Smooth muscle cell (in vitro differentiated cells): ENCODE results near the gene CPNE5. TPM values are rescaled to one million over a fixed set of nuclear protein-coding genes. Genes with fewer than 3 reads are reported as not detected.

Experiments
- DNase-seq: peaks from one replicate; lab custom pipeline; 2025; ENCODE audit not compliant: unreplicated experiment; lab: John Stamatoyannopoulos, UW
- H2AFZ ChIP-seq: fragments of 200-600 bp; sonication (generic); 2 replicates; pipeline ENCODE4 v1.6.0; 2016; ENCODE audit warnings: antibody characterized with exemption, low read depth, mild to moderate bottlenecking
- H3F3A ChIP-seq: fragments of 200-600 bp; sonication (generic); 2 replicates; pipeline ENCODE4 v1.6.0; 2017; ENCODE audit warnings: antibody characterized with exemption, low read depth
- H3K27ac ChIP-seq: fragments of 200-600 bp; sonication (generic); 2 replicates; pipeline ENCODE4 v1.5.1; 2016; ENCODE audit warnings: low read depth, mild to moderate bottlenecking
- H3K27me3 ChIP-seq: fragments of 200-600 bp; sonication (generic); 2 replicates; pipeline ENCODE4 v1.6.1; 2016; ENCODE audit warnings: low read depth, mild to moderate bottlenecking
- H3K36me3 ChIP-seq: fragments of 200-600 bp; sonication (generic); 2 replicates; pipeline ENCODE4 v1.5.1; 2016; ENCODE audit warnings: low read depth
- H3K4me1 ChIP-seq: fragments of 200-600 bp; sonication (generic); 2 replicates; pipeline ENCODE4 v1.5.1; 2016; ENCODE audit warnings: low read depth
- H3K4me2 ChIP-seq: fragments of 200-600 bp; sonication (generic); 2 replicates; pipeline ENCODE4 v1.6.0; 2016; ENCODE audit warnings: mild to moderate bottlenecking
- H3K4me3 ChIP-seq: fragments of 200-600 bp; sonication (generic); 2 replicates; pipeline ENCODE4 v1.5.1; 2016; ENCODE audit warnings: mild to moderate bottlenecking
- H3K79me2 ChIP-seq: fragments of 200-600 bp; sonication (generic); 2 replicates; pipeline ENCODE4 v1.6.0; 2016; ENCODE audit warnings: low read depth, mild to moderate bottlenecking
- H3K9ac ChIP-seq: fragments of 200-600 bp; sonication (generic); 2 replicates; pipeline ENCODE4 v1.6.0; 2016; ENCODE audit warnings: low read depth
- H3K9me3 ChIP-seq: fragments of 200-600 bp; sonication (generic); replicated peaks from 2 replicates; pipeline ENCODE4 v1.5.1; 2016; ENCODE audit warnings: low read depth
- H4K20me1 ChIP-seq: fragments of 200-600 bp; sonication (generic); 2 replicates; pipeline ENCODE4 v1.6.0; 2016; ENCODE audit warnings: low read depth
- WGBS: methylation state at CpG from one replicate; pipeline ENCODE4 v1.1.7; 2016; ENCODE audit warnings: low lambda C conversion rate; 5-methylcytosine and 5-hydroxymethylcytosine counted together
- polyA plus RNA-seq: library from polyadenylated mRNA; unstranded; fragments of >200 nt; fragmentation: Nextera tagmentation; extraction: Ambion mirVana; gene quantifications from 2 replicates; pipeline ENCODE4 v1.2.1, GENCODE V29; 2016
- total RNA-seq: library from RNA; depleted of rRNA; stranded (reverse); fragments of >200 nt; gene quantifications from 2 replicates; pipeline ENCODE4 v1.2.3, GENCODE V29; 2014
- TF ChIP-seq, protein P1 (sequence below): fragments of 200-600 bp; sonication (generic); IDR thresholded peaks from 2 replicates; pipeline ENCODE4 v1.5.1; 2017; ENCODE audit warnings: borderline replicate concordance, mild to moderate bottlenecking, antibody characterized with exemption; ENCODE audit not compliant: insufficient read depth, poor library complexity, severe bottlenecking

Gene CPNE5
- total and polyA plus RNA-seq, 2 experiments from 2014 or later = 1.0 TPM; not detected in 1

DNA sequence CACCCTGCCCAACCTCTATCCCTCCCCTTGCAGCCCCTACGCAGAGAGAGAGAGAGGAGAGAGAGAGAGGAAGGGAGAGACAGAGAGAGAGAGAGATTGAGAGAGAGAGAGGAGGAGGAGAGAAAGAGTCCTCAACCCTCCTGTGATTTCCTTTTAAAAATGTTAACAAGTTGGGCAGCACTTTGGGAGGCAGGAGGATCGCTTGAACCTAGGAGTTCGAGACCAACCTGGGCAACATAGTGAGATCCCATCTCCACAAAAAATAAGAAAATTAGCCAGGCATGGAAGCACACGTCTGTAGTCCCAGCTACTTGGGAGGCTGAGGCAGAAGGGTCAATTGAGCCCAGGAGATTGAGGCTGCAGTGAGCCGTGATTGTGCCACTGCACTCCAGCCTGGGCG is 30.1 kb downstream of the CPNE5 start:
- no peak overlapping the region for H3K4me2 ChIP-seq
- no peaks in the 10 kb centered on the region for H4K20me1 ChIP-seq
- whole genome bisulfite sequencing = 93% methylated on average over 6 of the region's 6 CpGs
- H3K36me3 ChIP-seq = no peaks in the 10 kb centered on the region
- no peak overlapping the region for H3K9ac ChIP-seq
- H3K79me2 ChIP-seq = no peaks in the 10 kb centered on the region
- no peak overlapping the region for H3K4me3 ChIP-seq
- H3F3A ChIP-seq = no peaks in the 10 kb centered on the region
- H2AFZ ChIP-seq = no peak overlapping the region
- H3K4me1 ChIP-seq = peaks cover 15% of the 10 kb centered on the region
- no peaks in the 10 kb centered on the region for H3K27me3 ChIP-seq
- no peak overlapping the region for H3K27ac ChIP-seq
- TF ChIP-seq, protein P1, sequence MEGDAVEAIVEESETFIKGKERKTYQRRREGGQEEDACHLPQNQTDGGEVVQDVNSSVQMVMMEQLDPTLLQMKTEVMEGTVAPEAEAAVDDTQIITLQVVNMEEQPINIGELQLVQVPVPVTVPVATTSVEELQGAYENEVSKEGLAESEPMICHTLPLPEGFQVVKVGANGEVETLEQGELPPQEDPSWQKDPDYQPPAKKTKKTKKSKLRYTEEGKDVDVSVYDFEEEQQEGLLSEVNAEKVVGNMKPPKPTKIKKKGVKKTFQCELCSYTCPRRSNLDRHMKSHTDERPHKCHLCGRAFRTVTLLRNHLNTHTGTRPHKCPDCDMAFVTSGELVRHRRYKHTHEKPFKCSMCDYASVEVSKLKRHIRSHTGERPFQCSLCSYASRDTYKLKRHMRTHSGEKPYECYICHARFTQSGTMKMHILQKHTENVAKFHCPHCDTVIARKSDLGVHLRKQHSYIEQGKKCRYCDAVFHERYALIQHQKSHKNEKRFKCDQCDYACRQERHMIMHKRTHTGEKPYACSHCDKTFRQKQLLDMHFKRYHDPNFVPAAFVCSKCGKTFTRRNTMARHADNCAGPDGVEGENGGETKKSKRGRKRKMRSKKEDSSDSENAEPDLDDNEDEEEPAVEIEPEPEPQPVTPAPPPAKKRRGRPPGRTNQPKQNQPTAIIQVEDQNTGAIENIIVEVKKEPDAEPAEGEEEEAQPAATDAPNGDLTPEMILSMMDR = no peak
- H3K9me3 ChIP-seq = no peaks in the 10 kb centered on the region
- no peak for DNase-seq

DNA sequence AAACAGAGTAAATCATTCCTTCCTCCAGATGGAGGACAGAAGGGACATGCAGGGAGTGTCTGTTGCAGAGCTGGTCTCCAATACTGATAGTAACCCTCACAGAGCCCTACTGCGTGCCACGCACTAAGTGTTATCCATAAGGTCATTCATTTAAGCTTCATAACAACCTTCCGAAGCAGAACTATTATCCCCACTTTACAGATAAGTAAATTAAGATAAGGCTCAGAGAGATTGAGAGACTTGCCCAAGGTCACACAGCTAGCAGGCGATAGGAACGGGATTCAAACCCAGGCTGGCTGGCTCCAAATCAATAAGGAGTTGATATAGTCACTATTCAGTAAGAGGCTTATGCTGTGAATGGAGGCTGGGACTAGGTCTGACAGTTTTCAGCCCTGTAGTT is 30.6 kb downstream of the CPNE5 start:
- H3K4me1 ChIP-seq = peaks cover 15% of the 10 kb centered on the region
- H3K36me3 ChIP-seq = no peaks in the 10 kb centered on the region
- H3K9ac ChIP-seq = no peak overlapping the region
- H4K20me1 ChIP-seq = no peaks in the 10 kb centered on the region
- no peaks in the 10 kb centered on the region for H3F3A ChIP-seq
- no peaks in the 10 kb centered on the region for H3K27me3 ChIP-seq
- no peak overlapping the region for H3K4me3 ChIP-seq
- TF ChIP-seq, protein P1 = no peak
- 73% methylated on average over 5 of the region's 5 CpGs for WGBS
- no peaks in the 10 kb centered on the region for H3K9me3 ChIP-seq
- DNase-seq = no peak
- H3K4me2 ChIP-seq = no peak overlapping the region
- no peak overlapping the region for H2AFZ ChIP-seq
- no peaks in the 10 kb centered on the region for H3K79me2 ChIP-seq
- no peak overlapping the region for H3K27ac ChIP-seq

DNA sequence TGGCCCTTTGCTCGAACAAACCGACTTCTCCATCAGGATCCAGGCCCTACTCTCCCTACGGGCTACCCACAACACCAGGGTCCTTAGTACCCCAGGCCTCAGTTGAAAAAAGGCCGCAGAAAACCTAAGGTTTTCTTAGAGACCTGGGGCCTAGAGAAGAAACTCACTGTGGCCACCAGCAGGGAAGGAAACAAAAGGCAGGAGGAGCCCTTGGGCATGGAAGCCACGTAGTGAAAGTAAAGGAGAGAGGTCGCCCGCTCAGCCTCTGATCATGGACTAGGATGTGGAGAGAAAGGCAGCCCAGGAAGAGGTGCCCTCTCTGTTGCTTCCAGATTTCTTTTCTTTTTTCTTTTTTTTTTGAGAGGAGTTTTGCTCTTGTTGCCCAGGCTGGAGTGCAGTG is 31.5 kb downstream of the CPNE5 start:
- Histone ChIP-seq H3K4me3 (no peak overlapping the region), H4K20me1 (no peaks in the 10 kb centered on the region), H3K27ac (no peak overlapping the region), H3F3A (no peaks in the 10 kb centered on the region), H3K27me3 (no peaks in the 10 kb centered on the region), H2AFZ (no peak overlapping the region), H3K4me2 (no peak overlapping the region), H3K36me3 (no peaks in the 10 kb centered on the region), H3K4me1 (peaks cover 15% of the 10 kb centered on the region), H3K9me3 (no peaks in the 10 kb centered on the region), H3K9ac (no peak overlapping the region), H3K79me2 (no peaks in the 10 kb centered on the region)
- WGBS = 90% methylated on average over 7 of the region's 7 CpGs
- TF ChIP-seq, protein P1 = no peak
- no peak for DNase-seq

DNA sequence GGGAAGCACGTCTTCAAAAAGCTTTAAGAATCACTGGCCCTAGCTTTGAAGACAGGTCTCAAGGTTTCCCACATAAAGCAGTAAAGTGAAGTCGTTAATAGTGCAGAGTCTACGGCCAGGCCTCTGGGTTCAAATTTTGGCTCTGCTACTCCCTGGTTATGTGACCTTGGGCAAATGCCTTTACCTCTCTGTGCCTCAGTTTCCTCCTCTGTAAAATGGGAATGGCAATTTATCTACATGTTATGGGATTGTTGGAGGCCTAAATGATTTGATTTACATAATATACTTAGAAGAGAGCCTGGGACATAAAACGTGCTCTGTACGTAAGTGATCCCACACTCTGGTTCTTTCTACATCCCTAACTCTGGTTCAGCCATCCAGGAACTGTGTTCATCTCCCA is 32.1 kb downstream of the CPNE5 start:
- Histone ChIP-seq H3K27me3 (no peaks in the 10 kb centered on the region), H4K20me1 (no peaks in the 10 kb centered on the region), H3F3A (no peaks in the 10 kb centered on the region), H3K27ac (no peak overlapping the region), H3K4me1 (peaks cover 15% of the 10 kb centered on the region), H3K4me3 (no peak overlapping the region), H3K79me2 (no peaks in the 10 kb centered on the region), H3K36me3 (no peaks in the 10 kb centered on the region), H3K9me3 (no peaks in the 10 kb centered on the region), H3K9ac (no peak overlapping the region), H2AFZ (no peak overlapping the region), H3K4me2 (no peak overlapping the region)
- WGBS = 70% methylated on average over 5 of the region's 5 CpGs
- DNase-seq = no peak
- TF ChIP-seq, protein P1 = no peak
